SK-N-SH treated with all-trans-retinoic acid at 6 μM for 48 hours (cell line): ENCODE results near the gene GAST.
"Not testable (repeated sequence)": the region's sequence is repeated elsewhere in the genome, so short reads cannot be mapped to it uniquely, and the experiment has no call there.

ENCODE experiments used
- ESRRG ChIP-seq: fragments of 250-450 bp; sonication (Bioruptor Pico); IDR thresholded peaks from 2 replicates; pipeline ENCODE4 v1.6.1; 2021; ENCODE audit warnings: mild to moderate bottlenecking
- ISL1 ChIP-seq: fragments of 250-450 bp; sonication (Bioruptor Pico); IDR thresholded peaks from 2 replicates; pipeline ENCODE4 v2.1.2; 2022; ENCODE audit warnings: mild to moderate bottlenecking, moderate library complexity
- PPARA ChIP-seq: fragments of 250-450 bp; sonication (Bioruptor Pico); IDR thresholded peaks from 2 replicates; pipeline ENCODE4 v1.5.0; 2020; ENCODE audit warnings: mild to moderate bottlenecking, borderline replicate concordance
- TOX ChIP-seq: fragments of 250-450 bp; sonication (Bioruptor Pico); IDR thresholded peaks from 2 replicates; pipeline ENCODE4 v1.8.0; 2021; ENCODE audit warnings: mild to moderate bottlenecking, moderate library complexity, borderline replicate concordance
- ZC3H10 ChIP-seq: fragments of 250-450 bp; sonication (Bioruptor Pico); IDR thresholded peaks from 2 replicates; pipeline ENCODE4 v1.5.1; 2021; ENCODE audit warnings: mild to moderate bottlenecking, moderate library complexity
- ZFP30 ChIP-seq: fragments of 450-650 bp; formaldehyde crosslinking; IDR thresholded peaks from 2 replicates; pipeline ENCODE4 v1.5.0; 2022; ENCODE audit warnings: mild to moderate bottlenecking, moderate library complexity
- ZNF565 ChIP-seq: fragments of 450-650 bp; formaldehyde crosslinking; conservative IDR thresholded peaks from 2 replicates; pipeline ENCODE4 v1.5.0; 2020; ENCODE audit warnings: low read depth, mild to moderate bottlenecking, moderate library complexity
- ZNF8 ChIP-seq: fragments of 450-650 bp; formaldehyde crosslinking; IDR thresholded peaks from 2 replicates; pipeline ENCODE4 v1.5.0; 2020; ENCODE audit warnings: mild to moderate bottlenecking, moderate library complexity
- TF ChIP-seq, protein P1 (sequence below): fragments of 250-450 bp; sonication (Bioruptor Pico); IDR thresholded peaks from 2 replicates; pipeline ENCODE4 v1.8.0; 2020; ENCODE audit warnings: mild to moderate bottlenecking, moderate library complexity, borderline replicate concordance
- TF ChIP-seq, protein P2 (sequence below): fragments of 250-450 bp; sonication (Bioruptor Pico); IDR thresholded peaks from 2 replicates; pipeline ENCODE4 v1.8.0; 2021; ENCODE audit warnings: low read depth, mild to moderate bottlenecking, moderate library complexity, borderline replicate concordance

DNA sequence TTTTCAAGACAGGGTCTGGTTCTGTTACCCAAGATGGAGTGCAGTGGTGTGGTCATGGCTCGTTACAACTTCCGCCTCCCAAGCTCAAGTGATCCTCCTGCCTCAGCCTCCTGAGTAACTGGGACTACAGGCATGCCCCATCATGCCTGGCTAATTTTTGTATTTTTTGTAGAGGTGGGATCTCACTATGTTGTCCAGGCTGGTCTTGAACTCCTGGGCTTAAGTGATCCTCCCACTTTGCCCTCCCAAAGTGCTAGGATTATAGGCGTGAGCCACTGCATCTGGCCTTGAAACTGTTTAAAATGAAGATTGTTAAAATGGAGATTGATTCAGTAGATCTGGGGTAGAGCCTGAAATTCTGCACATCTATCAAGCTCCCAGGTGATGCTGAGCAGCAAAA, 11.3 kb upstream of the GAST start:
- not testable (repeated sequence) for TF ChIP-seq ESRRG (CRISPR knock-in tag); ISL1 (CRISPR knock-in tag); ZC3H10 (CRISPR knock-in tag); ZFP30; TOX (CRISPR knock-in tag); PPARA (CRISPR knock-in tag); ZNF565 (CRISPR knock-in tag); ZNF8 (CRISPR knock-in tag)
- TF ChIP-seq, protein P1, sequence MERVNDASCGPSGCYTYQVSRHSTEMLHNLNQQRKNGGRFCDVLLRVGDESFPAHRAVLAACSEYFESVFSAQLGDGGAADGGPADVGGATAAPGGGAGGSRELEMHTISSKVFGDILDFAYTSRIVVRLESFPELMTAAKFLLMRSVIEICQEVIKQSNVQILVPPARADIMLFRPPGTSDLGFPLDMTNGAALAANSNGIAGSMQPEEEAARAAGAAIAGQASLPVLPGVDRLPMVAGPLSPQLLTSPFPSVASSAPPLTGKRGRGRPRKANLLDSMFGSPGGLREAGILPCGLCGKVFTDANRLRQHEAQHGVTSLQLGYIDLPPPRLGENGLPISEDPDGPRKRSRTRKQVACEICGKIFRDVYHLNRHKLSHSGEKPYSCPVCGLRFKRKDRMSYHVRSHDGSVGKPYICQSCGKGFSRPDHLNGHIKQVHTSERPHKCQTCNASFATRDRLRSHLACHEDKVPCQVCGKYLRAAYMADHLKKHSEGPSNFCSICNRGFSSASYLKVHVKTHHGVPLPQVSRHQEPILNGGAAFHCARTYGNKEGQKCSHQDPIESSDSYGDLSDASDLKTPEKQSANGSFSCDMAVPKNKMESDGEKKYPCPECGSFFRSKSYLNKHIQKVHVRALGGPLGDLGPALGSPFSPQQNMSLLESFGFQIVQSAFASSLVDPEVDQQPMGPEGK (CRISPR knock-in tag) = not testable (repeated sequence)
- TF ChIP-seq, protein P2, sequence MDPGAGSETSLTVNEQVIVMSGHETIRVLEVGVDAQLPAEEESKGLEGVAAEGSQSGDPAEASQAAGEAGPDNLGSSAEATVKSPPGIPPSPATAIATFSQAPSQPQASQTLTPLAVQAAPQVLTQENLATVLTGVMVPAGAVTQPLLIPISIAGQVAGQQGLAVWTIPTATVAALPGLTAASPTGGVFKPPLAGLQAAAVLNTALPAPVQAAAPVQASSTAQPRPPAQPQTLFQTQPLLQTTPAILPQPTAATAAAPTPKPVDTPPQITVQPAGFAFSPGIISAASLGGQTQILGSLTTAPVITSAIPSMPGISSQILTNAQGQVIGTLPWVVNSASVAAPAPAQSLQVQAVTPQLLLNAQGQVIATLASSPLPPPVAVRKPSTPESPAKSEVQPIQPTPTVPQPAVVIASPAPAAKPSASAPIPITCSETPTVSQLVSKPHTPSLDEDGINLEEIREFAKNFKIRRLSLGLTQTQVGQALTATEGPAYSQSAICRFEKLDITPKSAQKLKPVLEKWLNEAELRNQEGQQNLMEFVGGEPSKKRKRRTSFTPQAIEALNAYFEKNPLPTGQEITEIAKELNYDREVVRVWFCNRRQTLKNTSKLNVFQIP (CRISPR knock-in tag) = not testable (repeated sequence)
